GM18867 (cell line): ENCODE measurements around the gene TRPM2.

Source experiments
- ATAC-seq: cut with Tn5 transposase; IDR thresholded peaks from one replicate; pipeline ENCODE4 v1.9.1; 2021; ENCODE audit warnings: mild to moderate bottlenecking, moderate library complexity; ENCODE audit not compliant: unreplicated experiment

TRPM2 gene

DNA sequence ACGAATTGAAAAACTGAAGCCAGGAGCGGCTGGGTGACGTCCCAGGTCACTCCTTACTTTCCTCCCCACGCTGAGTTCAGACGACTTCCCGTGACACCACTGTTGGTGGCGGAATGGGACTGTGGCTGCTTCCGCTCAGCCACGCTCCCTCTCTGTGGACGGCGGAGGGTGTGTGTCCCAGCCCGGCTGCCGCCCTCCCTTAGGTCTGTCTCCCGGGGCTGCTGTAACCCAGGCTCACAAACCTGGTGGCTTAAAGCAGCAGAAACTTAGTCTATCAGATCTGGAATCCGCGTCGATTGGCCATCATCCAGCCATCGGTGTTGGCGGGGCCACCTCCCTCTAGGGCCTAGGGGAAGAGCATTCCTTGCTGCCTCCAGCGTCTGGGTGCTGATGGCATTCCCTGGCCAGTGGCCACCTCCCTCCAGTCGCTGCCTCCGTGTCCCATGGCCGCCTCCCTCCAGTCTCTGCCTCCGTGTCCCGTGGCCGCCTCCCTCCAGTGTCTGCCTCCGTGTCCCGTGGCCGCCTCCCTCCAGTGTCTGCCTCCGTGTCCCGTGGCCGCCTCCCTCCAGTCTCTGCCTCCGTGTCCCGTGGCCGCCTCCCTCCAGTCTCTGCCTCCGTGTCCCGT is 17.5 kb downstream of the TRPM2 start:
- no peak for ATAC-seq

GRCh38 chr21:44371596-44371995 is 18.2 kb downstream of the TRPM2 start:
- ATAC-seq: no peak

- no peak for ATAC-seq
Measured at GRCh38 chr21:44372616-44373015, 19.2 kb downstream of the TRPM2 start.

- ATAC-seq: no peak
Measured at GRCh38 chr21:44374601-44375280, 21.3 kb downstream of the TRPM2 start.

- ATAC-seq: no peak
Measured at GRCh38 chr21:44375281-44375651, 21.8 kb downstream of the TRPM2 start.

DNA sequence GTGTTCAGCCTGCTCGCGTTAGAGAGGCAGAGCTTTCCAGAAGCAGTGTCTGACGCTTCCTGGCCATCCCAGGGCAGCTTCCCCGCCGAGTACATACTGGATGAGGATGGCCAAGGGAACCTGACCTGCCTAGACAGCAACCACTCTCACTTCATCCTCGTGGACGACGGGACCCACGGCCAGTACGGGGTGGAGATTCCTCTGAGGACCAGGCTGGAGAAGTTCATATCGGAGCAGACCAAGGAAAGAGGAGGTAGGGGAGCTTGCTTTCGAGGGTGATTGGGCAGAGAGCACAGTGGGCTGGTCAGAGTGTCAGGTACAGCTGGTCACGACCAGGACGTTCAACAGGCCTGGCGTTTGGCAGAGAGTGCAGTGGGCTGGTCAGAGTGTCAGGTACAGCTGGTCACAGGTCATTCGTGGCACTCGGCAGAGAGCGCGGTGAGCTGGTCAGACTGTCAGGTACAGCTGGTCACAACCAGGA is 22.4 kb downstream of the TRPM2 start:
- ATAC-seq: no peak

DNA sequence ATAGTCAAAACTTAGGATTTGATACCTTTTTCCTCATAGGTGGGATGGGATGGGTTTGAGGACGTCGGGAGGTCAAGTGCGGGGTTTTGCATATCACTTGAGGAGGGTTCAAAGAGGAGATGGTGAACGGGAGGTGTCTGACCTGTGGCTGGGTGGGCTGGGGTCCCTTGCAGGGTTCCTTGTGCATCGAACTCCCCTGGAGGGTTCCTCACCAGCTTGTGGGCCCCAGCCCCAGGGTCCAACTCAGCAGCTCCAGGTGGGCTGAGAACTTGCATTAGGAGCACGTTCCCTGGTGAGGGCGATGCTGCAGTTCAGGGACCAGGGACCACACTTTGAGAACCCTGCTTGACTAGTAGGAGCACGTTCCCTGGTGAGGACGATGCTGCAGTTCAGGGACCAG is 23.2 kb downstream of the TRPM2 start:
- no peak for ATAC-seq

DNA sequence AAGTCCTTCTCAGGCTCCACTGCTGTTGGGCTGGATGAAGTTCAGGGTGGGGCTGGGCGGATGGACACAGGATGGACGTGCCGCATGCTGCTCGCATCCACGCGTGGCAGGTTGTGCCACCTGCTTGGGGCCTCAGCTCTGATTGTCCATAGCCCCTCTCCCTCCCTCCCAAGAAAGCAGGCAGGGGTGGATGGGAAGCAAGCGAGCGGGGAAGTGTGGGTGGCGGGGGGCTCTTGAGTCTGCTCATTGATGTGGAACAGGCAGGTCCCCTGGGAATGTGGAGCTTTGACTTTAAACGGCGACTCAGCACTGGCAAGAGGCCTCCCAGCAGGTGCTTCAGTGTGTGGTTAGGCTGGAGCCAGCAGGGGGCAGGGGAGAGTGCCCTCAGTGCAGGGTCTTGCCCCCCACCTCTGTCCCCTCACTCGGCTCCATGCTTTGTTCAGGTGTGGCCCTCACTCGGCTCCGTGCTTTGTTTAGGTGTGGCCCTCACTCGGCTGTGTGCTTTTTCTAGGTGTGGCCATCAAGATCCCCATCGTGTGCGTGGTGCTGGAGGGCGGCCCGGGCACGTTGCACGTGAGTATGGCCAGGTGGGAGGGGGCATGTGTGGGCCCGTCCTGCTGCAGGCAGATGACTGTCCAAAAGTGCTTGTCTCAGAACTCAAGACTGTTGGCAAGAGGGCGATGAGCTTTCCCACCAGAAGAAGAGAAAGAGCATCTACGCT is 23.9 kb downstream of the TRPM2 start:
- ATAC-seq: no peak

- no peak for ATAC-seq
Measured at GRCh38 chr21:44377922-44378645, 24.7 kb downstream of the TRPM2 start.

GRCh38 chr21:44378646-44379514 is 25.5 kb downstream of the TRPM2 start:
- ATAC-seq: no peak

- no peak for ATAC-seq
Measured at GRCh38 chr21:44379515-44379848, 26.1 kb downstream of the TRPM2 start.

GRCh38 chr21:44379991-44380865 is 26.8 kb downstream of the TRPM2 start:
- no peak for ATAC-seq

DNA sequence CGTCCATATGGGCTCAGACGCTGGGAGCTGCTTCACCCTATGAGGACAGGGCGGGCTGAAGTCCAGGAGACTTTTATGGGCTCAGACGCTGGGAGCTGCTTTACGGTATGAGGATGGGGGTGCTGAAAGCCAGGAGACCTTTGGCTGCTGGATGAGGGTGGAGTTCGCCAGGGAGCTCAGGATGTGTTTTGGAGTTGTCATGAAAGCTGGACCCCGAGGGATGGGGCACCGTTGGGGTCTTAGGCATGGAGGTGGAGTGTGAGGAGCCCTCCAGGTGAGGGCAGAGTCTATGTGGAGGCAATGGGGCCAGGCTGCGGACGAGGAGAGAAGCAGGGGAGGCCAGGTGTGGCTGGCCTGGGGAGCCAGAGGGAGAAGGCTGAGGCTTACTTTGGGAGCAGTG is 27.5 kb downstream of the TRPM2 start:
- no peak for ATAC-seq

DNA sequence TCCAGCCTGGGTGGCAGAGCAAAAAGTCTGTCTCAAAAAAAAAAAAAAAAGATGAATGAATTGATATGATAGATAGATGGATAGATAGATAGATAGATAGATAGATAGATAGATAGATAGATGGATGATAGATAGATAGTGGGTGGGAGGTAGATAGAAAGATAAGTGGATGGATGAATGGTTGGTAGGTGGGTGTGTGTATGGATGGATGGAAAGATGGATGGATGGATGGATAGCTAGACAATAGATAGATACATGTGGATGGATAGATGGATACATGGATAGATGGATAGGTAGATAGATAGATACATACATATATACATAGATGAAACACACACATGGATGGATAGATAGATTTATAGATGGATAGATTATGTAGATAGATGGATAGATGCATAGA is 28.5 kb downstream of the TRPM2 start:
- ATAC-seq: no peak

DNA sequence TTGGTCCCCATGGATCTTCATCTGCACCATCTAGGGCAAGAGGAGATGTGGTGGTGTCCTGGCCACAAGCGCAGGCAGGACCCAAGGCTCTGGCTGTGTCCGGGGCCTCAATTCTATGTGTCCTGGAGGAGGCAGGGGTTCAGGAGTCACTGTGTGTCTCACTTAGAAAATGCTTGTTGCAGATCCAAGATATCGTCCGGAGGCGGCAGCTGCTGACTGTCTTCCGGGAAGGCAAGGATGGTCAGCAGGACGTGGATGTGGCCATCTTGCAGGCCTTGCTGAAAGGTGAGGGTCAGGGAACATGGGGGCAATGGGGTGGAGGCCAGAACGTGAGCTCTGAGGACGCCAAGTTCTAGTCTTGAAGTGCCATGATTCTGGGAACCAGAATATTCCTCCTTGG is 29.1 kb downstream of the TRPM2 start:
- no peak for ATAC-seq

- no peak for ATAC-seq
Measured at GRCh38 chr21:44383216-44383615, 29.8 kb downstream of the TRPM2 start.

- ATAC-seq: no peak
Measured at GRCh38 chr21:44384968-44385367, 31.5 kb downstream of the TRPM2 start.

- no peak for ATAC-seq
Measured at GRCh38 chr21:44389335-44389734, 35.9 kb downstream of the TRPM2 start.

GRCh38 chr21:44390886-44391285 is 37.5 kb downstream of the TRPM2 start:
- no peak for ATAC-seq
